ENCODE results near the gene TDP2. TPM values are rescaled to one million over a fixed set of nuclear protein-coding genes. Genes with fewer than 3 reads are reported as not detected.

Gene TDP2
- total RNA-seq, 4 donors from 2014 or later: 12.2 to 31.9 (median 19.7) TPM

DNA sequence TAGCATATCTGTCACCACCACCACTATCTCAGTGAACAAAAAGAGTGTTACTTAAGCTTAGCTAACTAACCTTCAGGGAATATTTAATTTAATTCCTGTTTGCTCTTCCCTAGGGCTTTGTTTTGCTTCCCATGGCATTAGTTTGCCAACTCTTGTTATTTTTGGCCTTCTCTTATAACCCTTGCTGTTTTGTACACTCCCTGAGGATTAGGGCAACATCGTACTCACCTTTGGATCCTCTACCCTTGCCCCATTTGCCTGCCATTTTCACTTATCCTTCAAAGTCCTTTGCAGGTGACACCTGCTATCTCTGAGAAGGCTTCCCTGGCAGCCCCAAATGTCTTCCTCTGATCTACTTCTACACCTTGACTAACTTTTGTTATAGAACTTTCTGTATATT lies 23.9 kb upstream of the TDP2 start:
- DNase-seq: no peak
- intact Hi-C loops (cut with DNase I): no loop called here

GRCh38 chr6:24689964-24690363 lies 23.3 kb upstream of the TDP2 start:
- H3K36me3 ChIP-seq: peaks cover 0 to 7% (median 0%) of the 10 kb centered on the region in 3 donors
- 88% methylated on average over 2 of the region's 2 CpGs for whole genome bisulfite sequencing, 2 donors
- DNase-seq: no peak
- H3K4me3 ChIP-seq: no peak overlapping the region
- no peaks in the 10 kb centered on the region for H3K9me3 ChIP-seq
- no peak overlapping the region for H3K27ac ChIP-seq
- no peaks in the 10 kb centered on the region for H3K27me3 ChIP-seq
- TF ChIP-seq POLR2A (IDR thresholded peaks at IDR 0.05) (no peak), CTCF (IDR thresholded peaks at IDR 0.05) (no peak)
- H3K4me1 ChIP-seq: no peaks in the 10 kb centered on the region
- intact Hi-C loops (cut with DNase I): no loop called here

More for the DNA sequence above, 23.9 kb upstream of the TDP2 start:
- peaks cover 0 to 7% (median 0%) of the 10 kb centered on the region in 3 donors for H3K36me3 ChIP-seq
- WGBS, 2 donors: 40 to 42% methylated on average over 1 of the region's 1 CpG
- H3K27me3 ChIP-seq: no peaks in the 10 kb centered on the region
- peaks cover 0 to 3% (median 0%) of the 10 kb centered on the region in 3 donors for H3K4me1 ChIP-seq
- no peak overlapping the region for H3K4me3 ChIP-seq
- no peaks in the 10 kb centered on the region for H3K9me3 ChIP-seq
- H3K27ac ChIP-seq: no peak overlapping the region
- TF ChIP-seq CTCF (IDR thresholded peaks at IDR 0.05): no peak
- no peak for TF ChIP-seq POLR2A (IDR thresholded peaks at IDR 0.05)

GRCh38 chr6:24686946-24687345 lies 20.2 kb upstream of the TDP2 start:
- TF ChIP-seq CTCF (IDR thresholded peaks at IDR 0.05): no peak
- no peak for TF ChIP-seq POLR2A (IDR thresholded peaks at IDR 0.05)
- H3K27me3 ChIP-seq: no peaks in the 10 kb centered on the region
- no peaks in the 10 kb centered on the region for H3K9me3 ChIP-seq
- no peak overlapping the region for H3K27ac ChIP-seq
- no peak for DNase-seq
- no peaks in the 10 kb centered on the region for H3K4me1 ChIP-seq
- 78 to 82% methylated on average over 4 of the region's 4 CpGs for WGBS, 2 donors
- H3K4me3 ChIP-seq: no peak overlapping the region
- intact Hi-C loops (cut with DNase I): no loop called here
- H3K36me3 ChIP-seq: peaks cover 0 to 7% (median 0%) of the 10 kb centered on the region in 3 donors

DNA sequence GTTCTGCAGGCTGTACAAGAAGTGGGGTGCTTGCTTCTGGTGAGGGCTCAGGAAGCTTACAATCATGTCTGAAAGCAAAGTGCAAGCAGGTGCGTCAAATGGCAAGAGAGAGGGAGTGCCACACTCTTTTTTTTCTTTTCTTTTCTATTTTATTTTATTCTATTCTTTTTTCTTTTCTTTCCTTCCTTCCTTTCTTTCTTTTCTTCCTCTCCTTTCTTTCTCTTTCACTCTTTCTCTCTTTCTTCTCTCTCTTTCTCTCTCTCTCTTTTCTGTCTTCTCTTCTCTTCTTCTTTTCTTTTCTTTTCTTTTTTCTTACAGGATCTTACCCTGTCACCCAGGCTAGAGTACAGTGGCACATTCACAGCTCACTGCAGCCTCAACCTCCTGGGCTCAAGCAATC lies 19.7 kb upstream of the TDP2 start:
- WGBS, 2 donors: 83 to 95% methylated on average over 1 of the region's 1 CpG
- H3K36me3 ChIP-seq: peaks cover 0 to 7% (median 0%) of the 10 kb centered on the region in 3 donors
- no peaks in the 10 kb centered on the region for H3K4me1 ChIP-seq
- no peaks in the 10 kb centered on the region for H3K9me3 ChIP-seq
- no peaks in the 10 kb centered on the region for H3K27me3 ChIP-seq
- no peak overlapping the region for H3K4me3 ChIP-seq
- H3K27ac ChIP-seq: no peak overlapping the region
- DNase-seq: no peak
- intact Hi-C loops (cut with DNase I): no loop called here
- TF ChIP-seq CTCF (IDR thresholded peaks at IDR 0.05) (no peak), POLR2A (IDR thresholded peaks at IDR 0.05) (no peak)

DNA sequence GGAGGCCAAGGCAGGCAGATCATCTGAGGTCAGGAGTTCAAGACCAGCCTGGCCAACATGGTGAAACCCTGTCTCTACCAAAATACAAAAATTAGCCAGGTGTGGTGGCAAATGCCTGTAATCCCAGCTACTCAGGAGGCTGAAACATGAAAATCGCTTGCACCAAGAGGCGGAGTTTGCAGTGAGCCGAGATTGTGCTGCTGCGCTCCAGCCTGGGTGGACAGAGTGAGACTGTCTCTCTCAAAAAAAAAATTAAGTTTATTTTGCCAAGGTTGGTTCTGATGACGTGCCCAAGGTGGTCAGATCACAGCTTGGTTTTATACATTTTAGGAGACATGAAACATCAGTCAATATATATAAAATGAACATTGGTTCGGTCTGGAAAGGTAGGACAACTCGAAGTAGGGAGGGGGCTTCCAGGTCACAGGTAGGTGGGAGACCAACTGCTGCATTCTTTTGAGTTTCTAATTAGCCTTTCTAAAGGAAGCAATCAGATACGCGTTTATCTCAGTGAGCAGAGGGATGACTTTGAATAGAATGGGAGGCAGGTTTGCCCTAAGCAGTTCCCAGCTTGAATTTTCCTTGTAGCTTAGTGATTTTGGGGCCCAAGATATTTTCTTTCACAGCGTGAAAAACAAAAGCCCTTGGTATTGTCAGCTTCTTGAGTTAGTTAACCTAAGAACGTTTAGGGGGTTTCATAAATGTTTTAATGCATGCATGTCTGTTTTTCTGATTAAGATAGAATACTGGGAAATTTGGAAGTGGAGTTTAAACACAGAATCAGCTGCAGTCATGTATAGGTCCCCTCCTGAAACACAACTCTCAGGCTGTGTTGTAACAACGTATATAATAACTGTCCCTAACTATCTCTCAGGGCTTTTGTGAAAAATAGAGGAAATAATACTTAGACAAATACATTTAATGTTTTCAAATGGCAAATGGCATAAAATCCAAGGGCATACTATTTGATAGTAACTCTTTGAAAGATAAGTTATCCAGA lies 16.9 kb upstream of the TDP2 start:
- 79 to 80% methylated on average over 12 of the region's 12 CpGs for WGBS, 2 donors
- peaks cover 0 to 7% (median 0%) of the 10 kb centered on the region in 3 donors for H3K36me3 ChIP-seq
- H3K27ac ChIP-seq: no peak overlapping the region
- intact Hi-C loops (cut with DNase I): no loop called here
- no peak for DNase-seq
- no peaks in the 10 kb centered on the region for H3K4me1 ChIP-seq
- H3K4me3 ChIP-seq: no peak overlapping the region
- no peak for TF ChIP-seq POLR2A (IDR thresholded peaks at IDR 0.05)
- no peak for TF ChIP-seq CTCF (IDR thresholded peaks at IDR 0.05)
- no peaks in the 10 kb centered on the region for H3K9me3 ChIP-seq
- no peaks in the 10 kb centered on the region for H3K27me3 ChIP-seq
